Effector memory CD4-positive, alpha-beta T cell (primary cell): ENCODE results near the gene KIRREL3.

Experiments used
- DNase-seq, 3 donors: peaks; one replicate each; pipeline ENCODE4 v3.0.0-alpha.2; 2020
- H3K27ac ChIP-seq: 2 replicates; pipeline ENCODE4 v1.7.0; 2013; ENCODE audit warnings: mild to moderate bottlenecking, low read length, moderate library complexity; ENCODE audit not compliant: insufficient read depth, poor library complexity, severe bottlenecking
- H3K27me3 ChIP-seq: replicated peaks from 2 replicates; pipeline ENCODE4 v1.7.0; 2013; ENCODE audit warnings: mild to moderate bottlenecking, low read length; ENCODE audit not compliant: insufficient read depth, control insufficient read depth, poor library complexity, severe bottlenecking
- H3K36me3 ChIP-seq: 2 replicates; pipeline ENCODE4 v1.7.0; 2013; ENCODE audit warnings: mild to moderate bottlenecking, low read length, moderate library complexity; ENCODE audit not compliant: control insufficient read depth, insufficient read depth
- H3K4me1 ChIP-seq: 2 replicates; pipeline ENCODE4 v1.7.0; 2013; ENCODE audit warnings: low read length, mild to moderate bottlenecking; ENCODE audit not compliant: control insufficient read depth, insufficient read depth, poor library complexity, severe bottlenecking
- H3K4me3 ChIP-seq: 2 replicates; pipeline ENCODE4 v1.7.0; 2013; ENCODE audit warnings: low read length, low read depth, mild to moderate bottlenecking; ENCODE audit not compliant: insufficient read depth, poor library complexity, severe bottlenecking
- H3K9me3 ChIP-seq: 2 replicates; pipeline ENCODE4 v1.7.0; 2013; ENCODE audit warnings: mild to moderate bottlenecking, low read length, moderate library complexity; ENCODE audit not compliant: control insufficient read depth

KIRREL3 gene

GRCh38 chr11:126680700-126681099, 319.9 kb downstream of the KIRREL3 start:
- Histone ChIP-seq H3K27me3 (no peaks in the 10 kb centered on the region), H3K9me3 (no peaks in the 10 kb centered on the region), H3K4me1 (no peaks in the 10 kb centered on the region), H3K27ac (no peak overlapping the region), H3K36me3 (no peaks in the 10 kb centered on the region), H3K4me3 (no peak overlapping the region)
- DNase-seq, result no peak

- no peak for DNase-seq
- Histone ChIP-seq H3K4me1 (no peaks in the 10 kb centered on the region), H3K27ac (no peak overlapping the region), H3K9me3 (no peaks in the 10 kb centered on the region), H3K4me3 (no peak overlapping the region), H3K27me3 (no peaks in the 10 kb centered on the region), H3K36me3 (no peaks in the 10 kb centered on the region)
Observed at GRCh38 chr11:126680131-126680530, 320.4 kb downstream of the KIRREL3 start.

- Histone ChIP-seq H3K27ac (no peak overlapping the region), H3K27me3 (no peaks in the 10 kb centered on the region), H3K4me1 (no peaks in the 10 kb centered on the region), H3K4me3 (no peak overlapping the region), H3K36me3 (no peaks in the 10 kb centered on the region), H3K9me3 (no peaks in the 10 kb centered on the region)
- no peak for DNase-seq
Observed at GRCh38 chr11:126679033-126679432, 321.5 kb downstream of the KIRREL3 start.

GRCh38 chr11:126676536-126676935, 324.0 kb downstream of the KIRREL3 start:
- no peaks in the 10 kb centered on the region for H3K4me1 ChIP-seq
- DNase-seq, result no peak
- H3K9me3 ChIP-seq, result no peaks in the 10 kb centered on the region

GRCh38 chr11:126673319-126673718, 327.3 kb downstream of the KIRREL3 start:
- DNase-seq, result no peak
- Histone ChIP-seq H3K36me3 (no peaks in the 10 kb centered on the region), H3K9me3 (no peaks in the 10 kb centered on the region), H3K4me1 (no peaks in the 10 kb centered on the region), H3K27me3 (no peaks in the 10 kb centered on the region), H3K4me3 (no peak overlapping the region), H3K27ac (no peak overlapping the region)

More at GRCh38 chr11:126676536-126676935, 324.0 kb downstream of the KIRREL3 start:
- no peak overlapping the region for H3K4me3 ChIP-seq
- no peaks in the 10 kb centered on the region for H3K36me3 ChIP-seq
- H3K27me3 ChIP-seq, result no peaks in the 10 kb centered on the region
- no peak overlapping the region for H3K27ac ChIP-seq

- no peaks in the 10 kb centered on the region for H3K36me3 ChIP-seq
- DNase-seq, result no peak
- H3K9me3 ChIP-seq, result no peaks in the 10 kb centered on the region
- no peak overlapping the region for H3K4me3 ChIP-seq
- H3K4me1 ChIP-seq, result no peaks in the 10 kb centered on the region
- no peaks in the 10 kb centered on the region for H3K27me3 ChIP-seq
- H3K27ac ChIP-seq, result no peak overlapping the region
Observed at GRCh38 chr11:126669416-126669815, 331.2 kb downstream of the KIRREL3 start.

GRCh38 chr11:126664643-126665042, 335.9 kb downstream of the KIRREL3 start:
- no peak for DNase-seq
- no peaks in the 10 kb centered on the region for H3K36me3 ChIP-seq

GRCh38 chr11:126663749-126664592, 336.6 kb downstream of the KIRREL3 start:
- Histone ChIP-seq H3K4me1 (no peaks in the 10 kb centered on the region), H3K9me3 (no peaks in the 10 kb centered on the region), H3K27me3 (no peaks in the 10 kb centered on the region), H3K27ac (no peak overlapping the region), H3K36me3 (no peaks in the 10 kb centered on the region), H3K4me3 (no peak overlapping the region)
- DNase-seq, result no peak

More at GRCh38 chr11:126664643-126665042, 335.9 kb downstream of the KIRREL3 start:
- H3K27me3 ChIP-seq, result no peaks in the 10 kb centered on the region
- H3K4me3 ChIP-seq, result no peak overlapping the region
- no peaks in the 10 kb centered on the region for H3K4me1 ChIP-seq
- H3K9me3 ChIP-seq, result no peaks in the 10 kb centered on the region
- no peak overlapping the region for H3K27ac ChIP-seq

- no peak for DNase-seq
- Histone ChIP-seq H3K27ac (no peak overlapping the region), H3K4me3 (no peak overlapping the region), H3K4me1 (no peaks in the 10 kb centered on the region), H3K27me3 (no peaks in the 10 kb centered on the region), H3K9me3 (no peaks in the 10 kb centered on the region), H3K36me3 (no peaks in the 10 kb centered on the region)
Observed at GRCh38 chr11:126662035-126662790, 338.4 kb downstream of the KIRREL3 start.
